HepG2 (cell line): ENCODE measurements around the gene SMIM43.

ENCODE experiments used
- CBX5 ChIP-seq: sonication (generic); formaldehyde crosslinking; IDR thresholded peaks from 2 replicates; pipeline ENCODE4 v1.4.0; 2020; ENCODE audit warnings: missing genetic modification reagents, borderline replicate concordance
- RFXANK ChIP-seq: IDR thresholded peaks from 2 replicates; pipeline ENCODE4 v1.6.1; 2016
- ZBTB7B ChIP-seq: sonication (generic); formaldehyde crosslinking; IDR thresholded peaks from 2 replicates; pipeline ENCODE4 v1.4.0; 2020; ENCODE audit warnings: missing genetic modification reagents

GRCh38 chr4:121776610-121777401 is 11.8 kb upstream of the SMIM43 start:
- TF ChIP-seq RFXANK (no peak), ZBTB7B (CRISPR knock-in tag) (no peak), CBX5 (no peak)
